Suprapubic skin (tissue), 4 donors: ENCODE measurements around the gene WFDC5. TPM values are rescaled to one million over a fixed set of nuclear protein-coding genes. Genes with fewer than 3 reads are reported as not detected.

Experiments
- DNase-seq, 2 donors: peaks; one replicate each; pipeline ENCODE4 v3.0.0-alpha.2; 2019; ENCODE audit warnings: low spot score in 2 of 2
- H3K27ac ChIP-seq: fragments of 200-600 bp; sonication (generic); one replicate; pipeline ENCODE4 v1.5.1; 2019
- H3K27me3 ChIP-seq: fragments of 200-600 bp; sonication (generic); one replicate; pipeline ENCODE4 v1.5.1; 2019
- H3K36me3 ChIP-seq: fragments of 200-600 bp; sonication (generic); one replicate; pipeline ENCODE4 v1.5.1; 2019
- H3K4me1 ChIP-seq: fragments of 200-600 bp; sonication (generic); one replicate; pipeline ENCODE4 v1.5.1; 2019
- H3K4me3 ChIP-seq: fragments of 200-600 bp; sonication (generic); one replicate; pipeline ENCODE4 v1.5.1; 2019; ENCODE audit warnings: mild to moderate bottlenecking
- H3K9me3 ChIP-seq: fragments of 200-600 bp; sonication (generic); one replicate; pipeline ENCODE4 v1.5.1; 2019
- EP300 ChIP-seq: sonication (generic); formaldehyde crosslinking; IDR thresholded peaks from one replicate; pipeline ENCODE4 v1.6.1; 2017; ENCODE audit warnings: antibody characterized with exemption
- POLR2A ChIP-seq, 2 donors: fragments of 450-650 bp; IDR thresholded peaks; one replicate each; pipeline ENCODE4 v1.6.1; 2017; ENCODE audit warnings: antibody characterized with exemption in 2 of 2, mild to moderate bottlenecking in 2 of 2, moderate library complexity in 2 of 2
- POLR2AphosphoS5 ChIP-seq, 3 donors: sonication (generic); formaldehyde crosslinking; IDR thresholded peaks; one replicate each; pipeline ENCODE4 v1.6.1; 2017; ENCODE audit warnings: antibody characterized with exemption in 3 of 3
- WGBS: methylation state at CpG from one replicate; pipeline ENCODE4 v1.1.5; 2018; 5-methylcytosine and 5-hydroxymethylcytosine counted together
- total RNA-seq, 4 donors: library from RNA; depleted of rRNA; stranded (reverse); fragments of >200 nt; gene quantifications; one replicate each; pipeline ENCODE4 v1.1.0, GENCODE V29; 2016
- TF ChIP-seq, protein P1 (sequence below), 2 donors: fragments of 200-600 bp in 1 of 2; fragments of 450-650 bp in 1 of 2; sonication (generic) in 1 of 2; IDR thresholded peaks; one replicate each; pipeline ENCODE4 v1.5.1; 2016 to 2019; ENCODE audit warnings: antibody characterized with exemption in 2 of 2, mild to moderate bottlenecking in 1 of 2, moderate library complexity in 1 of 2

The WFDC5 gene
- total RNA-seq, 4 donors from 2014 or later: 284 to 409 (median 356) TPM

- Histone ChIP-seq H3K9me3 (no peaks in the 10 kb centered on the region), H3K4me3 (no peak overlapping the region), H3K27me3 (no peaks in the 10 kb centered on the region), H3K4me1 (peaks cover 6% of the 10 kb centered on the region), H3K36me3 (peaks cover 5% of the 10 kb centered on the region), H3K27ac (peak overlapping the region; percentile 38)
- DNase-seq: no peak
- 54% methylated on average over 4 of the region's 4 CpGs for WGBS
- TF ChIP-seq POLR2AphosphoS5 (IDR thresholded peaks at IDR 0.05) (no peak), POLR2A (IDR thresholded peaks at IDR 0.05) (no peak), EP300 (no peak)
- TF ChIP-seq, protein P1, sequence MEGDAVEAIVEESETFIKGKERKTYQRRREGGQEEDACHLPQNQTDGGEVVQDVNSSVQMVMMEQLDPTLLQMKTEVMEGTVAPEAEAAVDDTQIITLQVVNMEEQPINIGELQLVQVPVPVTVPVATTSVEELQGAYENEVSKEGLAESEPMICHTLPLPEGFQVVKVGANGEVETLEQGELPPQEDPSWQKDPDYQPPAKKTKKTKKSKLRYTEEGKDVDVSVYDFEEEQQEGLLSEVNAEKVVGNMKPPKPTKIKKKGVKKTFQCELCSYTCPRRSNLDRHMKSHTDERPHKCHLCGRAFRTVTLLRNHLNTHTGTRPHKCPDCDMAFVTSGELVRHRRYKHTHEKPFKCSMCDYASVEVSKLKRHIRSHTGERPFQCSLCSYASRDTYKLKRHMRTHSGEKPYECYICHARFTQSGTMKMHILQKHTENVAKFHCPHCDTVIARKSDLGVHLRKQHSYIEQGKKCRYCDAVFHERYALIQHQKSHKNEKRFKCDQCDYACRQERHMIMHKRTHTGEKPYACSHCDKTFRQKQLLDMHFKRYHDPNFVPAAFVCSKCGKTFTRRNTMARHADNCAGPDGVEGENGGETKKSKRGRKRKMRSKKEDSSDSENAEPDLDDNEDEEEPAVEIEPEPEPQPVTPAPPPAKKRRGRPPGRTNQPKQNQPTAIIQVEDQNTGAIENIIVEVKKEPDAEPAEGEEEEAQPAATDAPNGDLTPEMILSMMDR (IDR thresholded peaks at IDR 0.05): no peak
These were observed 53.7 kb downstream of the WFDC5 start for GRCh38 chr20:45061244-45061643.

DNA sequence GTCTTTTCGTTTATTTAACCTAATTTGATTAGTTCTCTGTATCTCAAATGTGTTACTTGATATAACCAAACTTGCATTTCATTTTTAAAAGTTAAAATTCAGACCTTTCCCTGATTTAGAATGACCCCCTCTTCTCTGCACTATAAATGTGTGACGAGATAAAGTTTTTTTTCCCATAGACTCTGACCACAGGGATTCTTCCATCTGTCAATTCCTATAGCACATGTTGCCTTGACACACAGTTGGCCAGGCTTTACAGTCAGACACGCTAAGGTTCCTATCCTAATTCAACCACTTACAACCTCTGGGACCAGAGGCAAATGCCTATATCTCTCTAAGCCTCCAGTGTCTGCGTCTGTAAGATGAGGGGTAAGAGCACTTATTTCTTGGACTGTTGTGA, 54.7 kb downstream of the WFDC5 start:
- no peak for DNase-seq
- TF ChIP-seq, protein P1 (IDR thresholded peaks at IDR 0.05): no peak
- TF ChIP-seq EP300 (no peak), POLR2A (IDR thresholded peaks at IDR 0.05) (no peak), POLR2AphosphoS5 (IDR thresholded peaks at IDR 0.05) (no peak)
- Histone ChIP-seq H3K36me3 (peaks cover 5% of the 10 kb centered on the region), H3K27ac (no peak overlapping the region), H3K9me3 (no peaks in the 10 kb centered on the region), H3K27me3 (no peaks in the 10 kb centered on the region), H3K4me3 (no peak overlapping the region), H3K4me1 (peaks cover 6% of the 10 kb centered on the region)
- 82% methylated on average over 4 of the region's 4 CpGs for WGBS

Other genes starting within 250 kb of the WFDC5 start
- 100 to 1,000 TPM in 3 of 4 donors, 10 to 100 TPM in 1; 79.7 to 135 (median 129) TPM for gene YWHAB, start 229.5 kb downstream of the WFDC5 start, total RNA-seq
- gene PABPC1L, start 205.1 kb downstream of the WFDC5 start, total RNA-seq: 10 to 100 TPM; 11.7 to 61.1 (median 19.4) TPM
- gene TOMM34, start 154.8 kb downstream of the WFDC5 start, total RNA-seq: 10 to 100 TPM; 14.4 to 17.3 (median 15.6) TPM
- gene STK4, start 148.7 kb downstream of the WFDC5 start, total RNA-seq: 10 to 100 TPM; 25.4 to 63.9 (median 33.5) TPM
- gene KCNS1, start 14.0 kb downstream of the WFDC5 start, total RNA-seq: 1 to 10 TPM; 1.0 to 5.5 (median 2.3) TPM
- gene WFDC12, start 9.3 kb upstream of the WFDC5 start, total RNA-seq: 1 to 10 TPM in 2 of 4 donors, under 1 TPM in 1, not detected in 1; 0.98 to 7.6 (median 2.3) TPM
- gene PI3, start 59.7 kb upstream of the WFDC5 start, total RNA-seq: 10 to 100 TPM in 2 of 4 donors, 1 to 10 TPM in 2; 2.6 to 98.2 (median 8.0) TPM
- not detected for gene SEMG1, start 91.9 kb upstream of the WFDC5 start, total RNA-seq
- gene SEMG2, start 106.2 kb upstream of the WFDC5 start, total RNA-seq: under 1 TPM in 1 of 4 donors, not detected in 3; 0.25 TPM
- 100 to 1,000 TPM in 3 of 4 donors, 10 to 100 TPM in 1; 97.4 to 632 (median 292) TPM for gene SLPI, start 139.4 kb upstream of the WFDC5 start, total RNA-seq
- gene RBPJL, start 191.7 kb upstream of the WFDC5 start, total RNA-seq: not detected
- 1 to 10 TPM in 1 of 4 donors, under 1 TPM in 2, not detected in 1; 0.25 to 1.5 (median 0.94) TPM for gene MATN4, start 193.1 kb upstream of the WFDC5 start, total RNA-seq
- 100 to 1,000 TPM; 156 to 255 (median 216) TPM for gene SDC4, start 233.2 kb upstream of the WFDC5 start, total RNA-seq
- gene SYS1, start 248.0 kb upstream of the WFDC5 start, total RNA-seq: 10 to 100 TPM; 30.9 to 49.5 (median 38.7) TPM